Esophagus muscularis mucosa (tissue), 4 donors: ENCODE data around the gene CTIF.

Source experiments
- CTCF ChIP-seq, 3 experiments: fragments of 200-600 bp in 2 of 3; fragments of 450-650 bp in 1 of 3; sonication (generic) in 2 of 3; IDR thresholded peaks; one replicate each; pipeline ENCODE4 v1.5.1; 2017 to 2019; ENCODE audit warnings: antibody characterized with exemption in 3 of 3, mild to moderate bottlenecking in 2 of 3, moderate library complexity in 1 of 3
- EP300 ChIP-seq: sonication (generic); formaldehyde crosslinking; IDR thresholded peaks from one replicate; pipeline ENCODE4 v1.6.1; 2017; ENCODE audit warnings: antibody characterized with exemption
- POLR2A ChIP-seq: fragments of 450-650 bp; IDR thresholded peaks from one replicate; pipeline ENCODE4 v1.6.1; 2017; ENCODE audit warnings: antibody characterized with exemption, moderate library complexity, mild to moderate bottlenecking, low read depth

- TF ChIP-seq CTCF (IDR thresholded peaks at IDR 0.05) = peak; percentile 87 to 97 (median 91)
- TF ChIP-seq POLR2A = no peak
- no peak for TF ChIP-seq EP300
Measured at GRCh38 chr18:48675352-48675761, 136.5 kb downstream of the CTIF start.
